ENCODE results near the gene BSDC1. TPM values are rescaled to one million over a fixed set of nuclear protein-coding genes. Genes with fewer than 3 reads are reported as not detected.
"Not testable (repeated sequence)": the region's sequence is repeated elsewhere in the genome, so short reads cannot be mapped to it uniquely, and the experiment has no call there.

Gene BSDC1
- polyA plus RNA-seq, 3 donors, result 58.8 to 60.3 (median 59.5) TPM

DNA sequence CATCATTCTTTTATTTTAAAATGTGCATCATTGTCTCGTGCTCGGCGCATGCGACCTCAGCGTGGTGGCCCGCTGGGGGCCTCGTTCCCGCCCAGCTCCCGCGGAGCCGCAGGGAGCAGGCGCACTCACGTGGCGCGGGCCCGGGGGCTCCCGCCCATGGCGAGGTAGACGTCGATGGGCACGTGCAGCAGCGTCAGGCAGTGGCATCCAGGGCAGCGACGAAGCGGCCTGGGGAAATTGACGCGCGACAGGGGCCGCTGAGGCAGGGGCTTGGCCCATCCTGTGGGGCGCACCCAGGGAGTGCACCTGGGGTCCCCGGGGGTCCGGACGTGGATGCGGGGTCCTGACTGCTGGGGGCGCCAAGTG, 33.0 kb downstream of the BSDC1 start:
- DNase-seq (ENCODE audit: low read depth in 3 of 3, low spot score in 2 of 3), result no peak

DNA sequence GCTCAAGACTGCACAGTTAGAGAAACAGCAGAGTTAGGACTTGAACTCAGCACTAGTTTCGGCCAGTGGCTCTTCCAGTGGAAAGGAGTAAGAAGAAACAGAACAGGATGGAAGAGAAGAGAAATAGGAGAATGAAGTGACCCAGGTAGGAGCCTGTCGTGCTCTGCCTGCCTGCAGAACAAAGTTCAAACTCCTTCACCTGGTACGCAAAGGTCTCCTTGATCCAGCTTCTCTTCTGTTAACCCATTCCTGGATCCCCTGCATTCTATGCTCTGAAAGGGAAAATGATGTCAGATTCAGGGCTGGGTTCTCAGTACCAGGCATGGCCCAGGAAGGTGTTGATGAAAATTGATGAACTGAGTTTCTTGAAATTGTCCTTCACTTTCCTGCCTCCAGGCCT, 35.8 kb downstream of the BSDC1 start:
- no peak for DNase-seq (ENCODE audit: low read depth in 3 of 3, low spot score in 2 of 3)

DNA sequence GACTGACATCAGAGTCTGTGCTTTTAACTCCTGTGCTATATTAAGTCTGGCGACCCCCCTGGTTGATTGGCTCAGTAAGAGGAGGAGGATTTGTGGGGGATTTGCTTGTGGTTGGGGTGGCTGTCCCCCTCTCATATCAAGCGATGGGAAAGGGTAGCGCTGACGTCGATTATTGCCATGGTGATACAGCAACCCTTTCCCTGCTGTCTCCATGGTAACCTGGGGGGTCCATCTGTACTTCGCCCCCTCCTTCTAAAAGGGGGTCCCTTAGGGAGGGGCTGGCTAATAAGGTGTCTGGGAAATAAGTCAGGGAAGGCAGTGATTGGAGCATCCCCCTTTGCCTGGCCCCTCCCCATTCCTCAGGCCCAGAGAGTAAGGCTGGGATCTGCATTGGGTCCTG, 36.6 kb downstream of the BSDC1 start:
- DNase-seq (ENCODE audit: low read depth in 3 of 3, low spot score in 2 of 3), result no peak

DNA sequence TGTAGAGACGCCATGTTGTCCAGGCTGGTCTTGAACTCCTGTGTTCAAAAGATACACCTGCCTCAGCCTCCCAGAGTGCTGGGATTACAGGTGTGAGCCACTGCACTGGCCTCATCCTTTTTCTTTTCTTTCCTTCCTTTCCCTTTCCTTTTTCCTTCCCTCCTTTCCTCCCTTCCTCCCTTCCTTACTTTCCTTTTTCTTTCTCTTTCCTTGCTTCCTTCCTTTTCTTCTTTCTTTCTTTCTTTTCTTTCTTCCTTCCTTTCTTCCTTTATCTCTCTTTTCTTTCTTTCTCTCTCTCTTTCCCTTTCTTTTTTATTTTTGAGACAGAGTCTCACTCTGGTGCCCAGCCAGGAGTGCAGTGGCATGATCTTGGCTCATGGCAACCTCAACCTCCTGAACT, 37.8 kb downstream of the BSDC1 start:
- DNase-seq (ENCODE audit: low read depth in 3 of 3, low spot score in 2 of 3), result no peak

DNA sequence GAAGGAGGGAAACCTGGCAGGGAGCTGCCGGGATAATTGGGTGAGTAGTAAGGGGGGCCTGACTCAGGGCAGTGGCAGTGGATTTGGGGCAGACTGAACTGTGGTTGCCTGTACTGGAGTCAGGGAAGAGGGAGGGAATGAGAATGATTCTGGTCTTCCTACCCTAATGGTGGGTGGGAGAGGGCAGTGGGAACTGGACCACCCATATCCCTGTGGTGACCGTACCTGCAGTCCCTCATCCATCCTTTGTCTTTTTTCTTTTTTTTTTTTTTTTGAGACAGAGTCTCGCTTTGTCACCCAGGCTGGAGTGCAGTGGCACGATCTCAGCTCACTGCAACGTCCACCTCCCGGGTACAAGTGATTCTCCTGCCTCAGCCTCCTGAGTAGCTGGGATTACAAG, 38.5 kb downstream of the BSDC1 start:
- not testable (repeated sequence) for DNase-seq (ENCODE audit: low read depth in 3 of 3, low spot score in 2 of 3)

DNA sequence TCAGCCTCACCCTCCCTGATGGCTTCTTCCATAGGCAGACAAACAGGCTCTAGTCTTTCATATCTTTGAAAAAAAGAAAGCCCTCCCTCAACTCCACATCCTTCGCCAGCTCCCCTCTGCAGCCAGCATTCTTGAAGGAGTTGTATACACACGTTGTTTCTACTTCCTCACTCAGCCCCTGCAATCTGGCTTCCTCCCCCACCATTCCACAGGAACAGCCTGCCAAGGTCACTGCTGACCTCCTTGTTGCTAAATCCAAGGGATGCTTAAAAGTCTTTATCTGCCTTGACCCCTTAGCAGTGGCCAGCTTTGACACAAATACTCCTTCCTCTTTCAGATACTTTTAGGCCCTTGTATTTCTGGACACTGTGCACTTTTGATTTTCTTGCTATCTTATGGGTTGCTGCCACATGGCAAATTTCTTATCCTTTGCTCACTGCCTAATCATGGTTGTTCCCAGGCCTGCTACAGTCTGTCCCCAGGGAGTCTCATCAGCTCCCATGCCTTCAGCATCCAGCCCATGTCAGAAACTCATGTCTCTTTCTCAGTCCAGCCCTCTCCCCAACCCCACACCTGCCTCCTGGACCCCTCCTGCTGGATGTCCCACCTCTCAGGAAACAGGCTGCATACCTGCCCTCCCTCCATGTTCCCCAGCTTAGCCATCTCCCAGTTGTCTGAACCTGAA, 40.2 kb downstream of the BSDC1 start:
- DNase-seq (ENCODE audit: low read depth in 3 of 3, low spot score in 2 of 3), result no peak

DNA sequence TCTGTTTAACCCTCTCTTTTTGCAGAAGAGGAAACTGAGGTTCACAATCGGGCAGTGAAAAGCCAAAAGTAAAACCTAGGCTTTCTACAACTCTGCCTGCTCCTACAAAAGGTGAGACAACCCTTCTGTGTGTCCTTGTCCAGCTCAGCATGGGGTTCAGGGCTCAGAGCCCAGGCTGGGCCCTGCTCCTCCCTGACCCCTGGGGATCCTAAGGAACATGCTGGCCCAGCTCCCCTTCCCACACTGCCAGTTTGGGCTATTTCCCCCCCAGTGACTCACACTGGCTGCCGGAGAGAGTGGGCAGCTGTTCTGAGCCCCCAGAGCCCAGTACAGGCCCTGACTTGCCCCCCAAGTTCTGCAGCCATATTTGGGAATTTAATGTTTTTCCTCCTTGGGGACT, 40.8 kb downstream of the BSDC1 start:
- DNase-seq (ENCODE audit: low read depth in 3 of 3, low spot score in 2 of 3), result no peak

DNA sequence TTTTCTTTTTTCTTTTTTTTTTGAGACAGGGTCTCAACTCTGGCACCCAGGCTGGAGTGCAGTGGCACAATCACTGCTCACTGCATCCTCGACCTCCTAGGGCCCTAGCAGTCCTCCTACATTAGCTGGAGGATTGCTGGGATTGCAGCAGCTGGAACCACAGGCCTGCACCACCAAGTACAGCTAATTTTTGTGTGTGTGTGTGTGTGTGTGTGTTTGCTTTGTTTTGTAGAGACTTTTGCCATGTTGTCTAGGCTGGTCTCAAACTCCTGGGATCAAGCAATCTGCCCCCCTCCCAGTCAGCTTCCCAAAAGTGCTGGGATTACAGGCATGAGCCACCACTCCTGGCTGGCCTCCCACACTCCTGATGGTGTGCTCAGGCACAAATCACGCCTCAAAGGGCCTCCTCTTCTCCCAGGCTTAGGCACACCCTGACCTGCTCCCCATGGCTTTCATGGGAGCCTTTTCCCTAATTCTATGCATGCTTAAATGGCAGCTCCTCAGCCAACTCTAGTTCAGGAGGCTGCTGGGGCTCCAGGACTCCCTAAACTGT, 41.3 kb downstream of the BSDC1 start:
- no peak for DNase-seq (ENCODE audit: low read depth in 3 of 3, low spot score in 2 of 3)

DNA sequence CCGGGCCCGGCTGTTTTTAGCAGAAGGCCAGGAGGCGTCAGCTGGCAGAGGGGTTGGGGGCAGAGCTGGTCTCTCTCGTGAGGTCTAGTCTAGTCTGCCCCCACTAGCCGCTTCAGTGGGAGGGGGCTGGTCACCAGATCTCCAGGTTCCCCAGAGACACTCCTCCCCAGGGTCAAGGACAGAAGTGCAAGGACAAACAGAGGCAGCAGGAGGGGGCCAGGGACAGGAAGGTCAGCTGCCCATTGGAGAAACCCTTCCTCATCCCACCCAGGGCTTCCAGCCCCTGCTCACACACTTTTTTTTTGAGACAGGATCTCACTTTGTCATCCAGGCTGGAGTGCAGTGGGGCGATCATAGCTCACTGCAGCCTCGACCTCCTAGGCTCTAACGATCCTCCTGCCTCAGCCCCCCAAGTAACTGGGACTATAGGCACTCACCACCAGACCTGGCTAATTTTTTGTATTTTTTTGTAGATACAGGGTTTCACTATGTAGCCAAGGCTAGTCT, 41.9 kb downstream of the BSDC1 start:
- no peak for DNase-seq (ENCODE audit: low read depth in 3 of 3, low spot score in 2 of 3)

DNA sequence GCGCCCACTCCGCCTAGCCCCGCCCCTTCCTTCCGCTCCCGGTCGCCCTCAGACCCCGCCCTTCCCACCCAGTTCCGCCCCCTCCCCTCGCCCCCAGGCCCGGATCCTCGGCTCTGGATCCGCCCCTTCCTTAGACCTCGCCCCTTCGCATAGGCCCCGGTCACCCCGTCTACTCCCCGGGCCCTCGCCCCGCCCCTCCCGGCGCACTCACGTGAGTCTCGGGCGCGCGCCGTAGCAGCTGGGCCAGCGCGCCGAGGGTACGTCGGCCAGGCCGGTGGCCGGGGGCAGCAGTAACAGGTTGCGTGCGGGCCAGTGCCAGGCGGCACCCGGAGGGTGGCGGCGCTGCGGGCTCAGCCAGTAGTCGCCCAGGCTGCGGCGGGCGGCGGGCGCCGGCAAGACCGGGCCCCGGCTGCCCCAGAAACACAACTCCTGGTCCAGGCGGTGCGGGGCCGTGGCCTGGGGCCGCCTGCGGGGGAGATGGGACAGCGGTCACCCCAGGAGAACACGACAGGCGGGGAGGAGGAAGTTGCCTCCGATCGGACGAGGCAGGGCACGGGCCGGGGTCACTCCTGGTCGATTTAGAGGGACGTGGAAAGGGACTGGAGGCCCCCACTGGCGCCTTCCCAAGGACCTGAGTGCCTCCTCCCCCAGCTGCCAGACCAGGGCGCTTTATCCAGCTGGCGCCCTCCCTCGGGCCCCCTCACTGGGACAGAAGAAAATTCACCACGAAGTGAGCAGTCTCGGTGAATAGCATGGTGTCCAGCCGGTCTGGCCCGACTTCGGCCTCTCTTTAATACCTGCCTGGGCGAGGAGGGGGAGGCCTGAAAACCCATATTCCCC, 42.6 kb downstream of the BSDC1 start:
- DNase-seq (ENCODE audit: low read depth in 3 of 3, low spot score in 2 of 3), result peak; percentile 78 to 92 (median 85)

DNA sequence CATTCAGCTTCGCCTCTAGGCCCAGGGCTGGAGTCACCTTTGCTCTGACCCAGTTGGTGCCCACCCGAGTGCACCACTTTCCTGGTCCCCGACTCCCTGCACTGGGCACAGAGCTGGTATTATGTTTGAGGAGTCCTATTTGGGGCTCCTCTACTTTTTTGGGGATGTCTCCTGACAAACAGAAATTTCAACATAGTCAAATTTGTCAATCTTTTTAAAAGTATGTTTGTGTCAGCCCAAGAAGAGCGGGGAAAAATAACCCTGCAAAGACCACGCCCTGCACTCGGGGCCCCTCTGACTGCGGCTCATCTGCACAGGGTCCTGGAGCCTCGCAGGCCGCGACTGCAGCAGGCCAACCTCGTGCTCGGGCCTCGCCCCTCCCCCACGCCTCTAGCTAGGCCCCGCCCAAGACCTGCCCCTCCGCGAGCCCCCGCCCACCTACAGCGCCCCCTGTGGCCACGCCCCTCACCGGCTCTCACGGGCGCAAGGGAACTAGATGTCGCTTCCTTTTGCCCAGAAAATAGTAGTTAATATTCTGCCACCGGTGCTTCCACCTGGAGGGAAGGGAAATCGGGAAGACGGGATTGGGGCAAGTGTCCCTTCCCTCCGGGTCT, 43.3 kb downstream of the BSDC1 start:
- DNase-seq (ENCODE audit: low read depth in 3 of 3, low spot score in 2 of 3), result peak in 1 of 3 donors; percentile 66

DNA sequence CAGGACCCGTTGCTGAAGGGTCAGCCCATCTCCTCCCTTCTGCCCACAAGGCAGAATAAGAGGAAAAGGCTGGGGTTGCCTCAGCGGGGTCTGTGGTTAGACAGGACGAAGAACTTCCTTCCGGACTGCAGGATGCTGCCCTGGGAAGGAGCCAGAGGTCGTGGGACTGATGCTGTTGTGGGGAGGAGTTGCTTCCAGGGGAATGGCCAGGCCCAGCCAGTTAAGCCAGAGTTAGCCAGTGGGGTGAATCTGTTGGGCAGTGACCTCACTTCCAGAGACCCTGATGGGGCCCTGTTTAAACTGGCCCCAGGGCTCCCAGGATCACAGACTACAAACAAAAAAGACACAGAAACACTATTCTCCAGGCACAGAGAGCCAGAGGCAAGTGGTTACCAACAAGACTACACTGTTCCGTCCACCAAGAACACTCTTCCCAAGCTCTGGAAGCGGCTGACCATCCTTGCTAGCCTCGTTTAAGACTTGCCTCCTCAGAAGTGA, 45.0 kb downstream of the BSDC1 start:
- no peak for DNase-seq (ENCODE audit: low read depth in 3 of 3, low spot score in 2 of 3)

DNA sequence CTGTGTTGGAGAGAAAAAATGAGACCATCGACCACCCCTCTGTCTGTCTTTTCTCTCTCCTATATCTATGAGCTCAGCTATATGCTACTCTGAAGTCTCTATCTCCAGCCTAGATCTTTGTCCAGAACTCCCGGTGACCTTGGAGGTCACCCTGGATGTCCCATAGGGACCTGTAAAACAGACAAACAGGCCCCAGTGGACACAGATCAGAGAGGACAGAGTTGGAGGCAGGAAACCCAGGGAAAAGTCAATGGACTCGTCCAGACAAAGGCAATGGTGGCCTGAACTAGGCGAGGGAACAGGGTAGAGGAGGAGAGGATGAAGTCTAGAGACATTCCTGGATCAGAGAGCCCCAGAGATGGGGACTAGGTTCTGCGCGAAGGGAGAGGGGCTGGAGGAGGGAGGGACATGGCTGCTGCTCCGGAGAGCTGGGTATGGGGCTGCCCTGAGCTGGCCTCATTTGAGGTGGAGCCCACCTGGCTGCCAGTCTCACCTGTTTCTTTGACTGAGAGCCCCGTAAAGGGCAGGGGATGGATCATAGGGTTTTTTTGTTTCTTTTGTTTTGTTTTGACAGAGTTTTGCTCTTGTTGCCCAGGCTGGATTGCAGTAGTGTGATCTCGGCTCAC, 47.6 kb downstream of the BSDC1 start:
- no peak for DNase-seq (ENCODE audit: low read depth in 3 of 3, low spot score in 2 of 3)

DNA sequence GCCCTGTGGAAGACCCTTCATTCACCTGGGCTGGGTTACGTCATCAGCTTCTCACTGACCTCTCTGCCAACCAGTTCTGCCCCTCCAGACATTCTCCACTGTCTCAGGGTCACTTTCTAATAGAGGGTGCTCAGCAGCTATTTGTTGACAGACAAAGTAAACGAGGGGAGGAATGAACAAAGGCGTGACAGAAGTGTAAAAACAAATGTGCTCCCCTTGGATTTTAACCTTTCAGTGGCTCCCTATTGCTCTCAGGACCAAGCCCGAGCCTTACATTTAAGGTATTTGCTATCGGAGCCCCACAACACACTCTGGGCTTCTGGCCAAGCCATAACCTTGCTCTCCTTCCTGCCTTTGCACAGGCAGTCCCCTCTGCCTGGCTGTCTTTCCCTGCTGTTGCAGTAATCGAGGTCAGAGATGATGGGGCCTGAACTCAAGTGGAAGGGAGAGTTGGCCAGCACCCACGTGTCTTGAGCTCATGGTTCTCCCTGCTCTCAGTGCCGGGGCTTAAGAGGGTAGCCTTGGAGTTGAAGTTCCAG, 48.9 kb downstream of the BSDC1 start:
- DNase-seq (ENCODE audit: low read depth in 3 of 3, low spot score in 2 of 3), result no peak

DNA sequence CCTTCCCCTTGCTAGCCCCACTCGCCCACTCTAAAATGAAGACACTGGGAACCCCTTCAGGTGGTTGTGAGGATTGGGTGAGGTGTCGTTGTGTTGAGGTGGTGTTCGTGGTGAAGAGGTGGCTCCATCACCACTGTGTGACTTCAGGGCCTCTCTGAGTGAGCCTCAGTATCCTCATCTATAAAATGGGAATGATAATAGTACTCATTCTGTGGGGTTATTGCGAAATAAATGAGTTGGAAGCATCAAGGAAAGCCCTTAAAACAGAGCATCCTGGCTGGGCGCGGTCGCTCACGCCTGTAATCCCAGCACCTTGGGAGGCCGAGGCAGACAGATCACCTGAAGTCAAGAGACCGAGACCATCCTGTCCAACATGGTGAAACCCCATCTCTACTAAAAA, 51.5 kb downstream of the BSDC1 start:
- no peak for DNase-seq (ENCODE audit: low read depth in 3 of 3, low spot score in 2 of 3)

DNA sequence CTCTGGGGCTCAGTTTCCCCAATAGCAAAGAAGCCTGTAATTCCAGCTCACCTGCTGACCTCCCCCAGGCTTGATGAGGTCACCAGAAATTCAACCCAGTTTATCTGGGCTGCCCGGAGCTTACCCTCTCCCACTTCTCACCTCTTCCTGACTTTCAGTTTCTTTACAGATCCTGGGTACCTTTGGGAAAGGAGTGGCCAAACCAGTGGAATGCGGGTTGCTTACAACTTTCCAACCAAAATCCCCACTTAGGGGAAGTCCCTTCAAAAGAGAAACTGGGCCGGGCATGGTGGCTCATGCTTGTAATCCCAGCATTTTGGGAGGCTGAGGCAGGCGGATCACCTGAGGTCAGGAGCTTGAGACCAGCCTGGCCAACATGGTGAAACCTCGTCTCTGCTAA, 52.3 kb downstream of the BSDC1 start:
- DNase-seq (ENCODE audit: low read depth in 3 of 3, low spot score in 2 of 3), result no peak

DNA sequence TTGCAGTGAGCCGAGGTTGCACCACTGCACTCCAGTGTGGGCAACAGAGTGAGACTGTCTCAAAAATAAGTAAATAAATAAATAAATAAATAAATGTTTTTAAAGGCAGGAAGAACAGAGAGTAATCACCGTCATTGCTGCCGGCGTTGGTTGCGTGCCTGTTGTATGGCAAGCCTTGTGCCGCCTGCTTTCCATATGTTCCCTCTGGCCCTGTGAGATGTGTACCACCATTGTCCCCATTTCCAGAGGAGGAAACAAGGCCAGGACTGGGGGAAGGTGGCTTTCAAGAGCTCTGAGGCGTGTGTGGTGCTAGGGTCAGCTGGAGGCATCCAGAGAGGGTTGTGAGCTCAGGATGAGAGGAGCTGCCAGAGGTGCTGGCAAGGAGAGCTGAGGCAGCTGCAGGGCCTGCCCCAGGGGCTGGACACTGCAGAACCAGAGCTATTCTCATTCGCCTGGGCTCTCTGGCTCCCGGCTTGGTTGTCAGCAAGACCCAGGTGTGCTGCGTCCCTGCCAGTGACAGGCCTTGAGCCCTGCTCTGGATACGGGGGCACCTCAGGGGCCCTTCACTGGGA, 53.0 kb downstream of the BSDC1 start:
- no peak for DNase-seq (ENCODE audit: low read depth in 3 of 3, low spot score in 2 of 3)

DNA sequence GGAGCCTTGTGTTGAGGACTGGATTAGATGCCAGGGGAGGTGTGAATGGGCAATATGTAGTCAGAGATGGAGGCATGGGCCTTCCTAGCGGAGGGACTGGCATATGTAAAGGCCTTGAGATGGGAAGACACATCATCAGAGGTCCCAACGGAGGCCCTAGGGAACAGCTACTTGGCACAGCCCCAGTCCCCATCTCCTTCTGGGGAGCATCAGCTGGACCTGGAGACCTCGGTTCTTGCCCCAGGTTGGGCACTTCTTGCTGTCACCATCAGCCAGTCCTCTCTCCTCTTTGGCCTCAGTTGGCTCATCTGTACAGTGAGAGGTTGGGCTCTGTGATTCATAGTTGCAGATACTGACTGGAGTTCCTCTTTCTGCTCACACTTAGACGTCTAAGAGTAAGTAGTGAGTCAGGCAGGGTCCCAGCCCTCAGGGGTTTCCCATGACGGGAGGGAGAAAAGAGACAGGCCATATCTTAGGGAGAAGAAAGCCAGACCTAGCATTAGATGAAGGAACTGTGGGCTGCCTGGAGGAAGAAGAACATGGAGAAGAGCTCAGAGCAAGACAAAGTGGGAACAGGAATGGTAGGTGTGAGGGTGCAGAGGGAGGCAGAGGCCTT, 54.8 kb downstream of the BSDC1 start:
- DNase-seq (ENCODE audit: low read depth in 3 of 3, low spot score in 2 of 3), result no peak

DNA sequence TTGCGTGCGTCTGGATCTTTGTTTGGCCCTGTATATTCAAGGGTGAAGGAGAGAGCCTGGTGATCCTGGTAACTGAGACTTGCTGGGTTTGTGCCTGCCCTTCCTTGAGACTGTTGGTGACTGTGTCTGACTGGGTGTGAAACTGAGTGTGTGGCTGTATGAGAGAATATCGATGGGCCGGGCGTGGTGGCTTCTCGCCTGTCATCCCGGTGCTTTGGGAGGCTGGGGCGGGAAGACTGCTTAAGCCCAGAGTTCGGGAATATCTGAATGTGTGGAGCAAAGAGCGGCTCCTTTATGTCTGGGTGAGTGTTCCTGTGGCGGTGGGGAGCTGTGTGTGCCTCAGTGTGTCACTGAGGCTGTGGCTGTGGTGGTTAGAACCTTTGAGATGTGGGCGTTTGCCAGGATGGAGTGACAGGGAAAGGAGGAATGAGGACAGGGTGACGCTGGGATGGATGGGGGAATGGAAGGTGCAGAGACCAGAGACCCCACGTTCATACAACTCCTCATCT, 55.5 kb downstream of the BSDC1 start:
- DNase-seq (ENCODE audit: low read depth in 3 of 3, low spot score in 2 of 3), result no peak
